OCI-LY7 (cell line): ENCODE results near the gene SLAMF6.

Source experiments
- EZH2phosphoT487 ChIP-seq: fragments of 200-600 bp; sonication (generic); IDR thresholded peaks from 2 replicates; pipeline ENCODE4 v1.6.1; 2018; ENCODE audit warnings: low read depth, borderline replicate concordance, mild to moderate bottlenecking, mixed run types, antibody characterized with exemption, low read length, moderate library complexity, mixed read lengths
- TF ChIP-seq, protein P1 (sequence below): fragments of 200-600 bp; sonication (generic); conservative IDR thresholded peaks from 2 replicates; pipeline ENCODE4 v1.5.1; 2014; ENCODE audit warnings: mild to moderate bottlenecking, antibody characterized with exemption, low read length, moderate library complexity, mixed read lengths

DNA sequence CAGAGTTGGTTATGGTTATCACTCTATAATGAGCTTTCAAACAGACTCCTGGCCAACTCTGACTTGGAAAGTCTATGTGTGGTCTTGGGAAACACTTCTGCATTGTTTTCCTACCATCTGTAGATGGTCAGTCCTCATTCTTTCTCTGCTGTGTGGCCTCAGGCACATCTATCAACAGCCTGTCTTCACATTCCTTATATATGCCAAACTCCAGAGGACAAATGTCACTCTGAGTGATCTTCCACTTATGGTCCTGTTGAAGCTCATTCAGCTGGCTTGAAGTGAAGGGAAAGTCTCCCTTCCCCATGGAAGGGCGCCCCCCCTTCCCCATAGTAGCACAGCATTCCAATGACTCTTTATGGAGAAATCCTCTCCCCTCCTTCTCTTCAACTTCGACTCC, 64.0 kb downstream of the SLAMF6 start:
- TF ChIP-seq, protein P1, sequence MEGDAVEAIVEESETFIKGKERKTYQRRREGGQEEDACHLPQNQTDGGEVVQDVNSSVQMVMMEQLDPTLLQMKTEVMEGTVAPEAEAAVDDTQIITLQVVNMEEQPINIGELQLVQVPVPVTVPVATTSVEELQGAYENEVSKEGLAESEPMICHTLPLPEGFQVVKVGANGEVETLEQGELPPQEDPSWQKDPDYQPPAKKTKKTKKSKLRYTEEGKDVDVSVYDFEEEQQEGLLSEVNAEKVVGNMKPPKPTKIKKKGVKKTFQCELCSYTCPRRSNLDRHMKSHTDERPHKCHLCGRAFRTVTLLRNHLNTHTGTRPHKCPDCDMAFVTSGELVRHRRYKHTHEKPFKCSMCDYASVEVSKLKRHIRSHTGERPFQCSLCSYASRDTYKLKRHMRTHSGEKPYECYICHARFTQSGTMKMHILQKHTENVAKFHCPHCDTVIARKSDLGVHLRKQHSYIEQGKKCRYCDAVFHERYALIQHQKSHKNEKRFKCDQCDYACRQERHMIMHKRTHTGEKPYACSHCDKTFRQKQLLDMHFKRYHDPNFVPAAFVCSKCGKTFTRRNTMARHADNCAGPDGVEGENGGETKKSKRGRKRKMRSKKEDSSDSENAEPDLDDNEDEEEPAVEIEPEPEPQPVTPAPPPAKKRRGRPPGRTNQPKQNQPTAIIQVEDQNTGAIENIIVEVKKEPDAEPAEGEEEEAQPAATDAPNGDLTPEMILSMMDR, result 0 out of 2 replicates have a peak, but pooled peaks have one; percentile 14
- TF ChIP-seq EZH2phosphoT487, result no peak
